Left ventricle myocardium inferior (tissue), 1 donor: ENCODE data around the gene ISG15. TPM values are rescaled to one million over a fixed set of nuclear protein-coding genes. Genes with fewer than 3 reads are reported as not detected.
"Not testable (repeated sequence)": the region's sequence is repeated elsewhere in the genome, so short reads cannot be mapped to it uniquely, and the experiment has no call there.

Source experiments
- DNase-seq: peaks from one replicate; pipeline ENCODE4 v3.0.0-alpha.2; 2020
- H3K27ac ChIP-seq: fragments of 200-600 bp; replicated peaks from 2 replicates; pipeline ENCODE4 v1.8.0; 2021
- H3K27me3 ChIP-seq: fragments of 200-600 bp; 2 replicates; pipeline ENCODE4 v1.8.0; 2021; ENCODE audit warnings: low read depth
- H3K36me3 ChIP-seq: fragments of 200-600 bp; 2 replicates; pipeline ENCODE4 v1.8.0; 2021
- H3K4me1 ChIP-seq: fragments of 200-600 bp; 2 replicates; pipeline ENCODE4 v1.8.0; 2021
- H3K4me3 ChIP-seq: fragments of 200-600 bp; 2 replicates; pipeline ENCODE4 v1.8.0; 2021; ENCODE audit warnings: mild to moderate bottlenecking, moderate library complexity
- H3K9me3 ChIP-seq: fragments of 200-600 bp; replicated peaks from 2 replicates; pipeline ENCODE4 v1.8.0; 2021
- CTCF ChIP-seq: fragments of 200-600 bp; IDR thresholded peaks from 2 replicates; pipeline ENCODE4 v1.8.0; 2021; ENCODE audit warnings: antibody characterized with exemption, mild to moderate bottlenecking, borderline replicate concordance
- intact Hi-C: fragments of 100-400 bp; cut with micrococcal nuclease; formaldehyde crosslinking; loops from one replicate; pipeline ENCODE4 v1.11.0; 2022
- total RNA-seq: library from RNA; stranded (reverse); fragmentation: NEBNext Ultra II Directional; extraction: Animal tissue kit (Norgen Biotek cat#: 25700); gene quantifications from one replicate; pipeline ENCODE4 v1.2.1, GENCODE V29; 2021
- donor health status: DM: no; HTN: yes; CAD: no; lungs with severe emphysema.

Gene ISG15
- total RNA-seq, 1 donor from 2014 or later, result 14.5 TPM

DNA sequence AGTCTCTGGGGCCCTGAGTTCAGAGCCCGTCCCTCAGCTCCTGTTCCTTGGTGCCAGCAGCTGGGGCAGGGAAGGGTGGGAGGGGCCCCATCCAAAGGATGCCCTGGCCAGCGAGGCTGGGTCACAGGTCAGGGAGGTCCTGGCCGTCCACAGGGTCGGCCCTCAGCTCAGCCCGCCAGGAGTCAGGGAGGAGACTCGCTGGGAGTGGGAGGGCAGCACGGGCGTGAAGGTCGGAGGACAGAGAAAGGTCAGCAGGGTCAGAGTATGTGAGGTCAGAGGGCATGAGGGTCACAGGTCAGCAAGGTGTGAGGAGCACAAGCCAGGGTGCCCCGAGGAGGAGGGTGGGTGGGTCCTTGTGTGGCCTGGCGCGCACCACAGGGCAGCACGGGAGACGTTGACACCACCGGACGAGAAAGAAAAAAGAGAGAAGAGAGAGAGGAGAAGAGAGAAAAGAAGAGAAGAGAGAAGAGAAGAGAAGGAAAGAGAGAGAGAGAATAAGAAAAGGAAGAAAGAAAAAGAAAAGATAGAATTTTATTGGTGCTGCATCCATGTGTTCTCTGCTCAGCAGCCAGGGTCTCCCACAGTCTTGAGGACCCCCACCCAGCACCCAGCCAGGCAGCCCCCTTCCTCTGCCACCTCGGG lies 38.5 kb upstream of the ISG15 start:
- TF ChIP-seq CTCF, result no peak
- Histone ChIP-seq H3K9me3 (no peaks in the 10 kb centered on the region), H3K4me1 (peaks cover 21% of the 10 kb centered on the region), H3K4me3 (no peak overlapping the region), H3K27me3 (peaks cover 65% of the 10 kb centered on the region), H3K36me3 (peaks cover 17% of the 10 kb centered on the region), H3K27ac (peak overlapping the region; percentile 76)
- DNase-seq, result no peak
- intact Hi-C loops, result no loop called here

GRCh38 chr1:975365-975764 lies 37.9 kb upstream of the ISG15 start:
- no peak overlapping the region for H3K4me3 ChIP-seq
- no peak for DNase-seq
- TF ChIP-seq CTCF, result no peak
- H3K4me1 ChIP-seq, result peaks cover 26% of the 10 kb centered on the region
- H3K9me3 ChIP-seq, result no peaks in the 10 kb centered on the region
- peaks cover 17% of the 10 kb centered on the region for H3K36me3 ChIP-seq
- peak overlapping the region; percentile 76 for H3K27ac ChIP-seq
- H3K27me3 ChIP-seq, result peaks cover 65% of the 10 kb centered on the region
- intact Hi-C loops, result no loop called here

- no peak for DNase-seq
- H3K4me3 ChIP-seq, result peak overlapping the region; percentile 54
Measured at GRCh38 chr1:975896-976683, 37.2 kb upstream of the ISG15 start.

DNA sequence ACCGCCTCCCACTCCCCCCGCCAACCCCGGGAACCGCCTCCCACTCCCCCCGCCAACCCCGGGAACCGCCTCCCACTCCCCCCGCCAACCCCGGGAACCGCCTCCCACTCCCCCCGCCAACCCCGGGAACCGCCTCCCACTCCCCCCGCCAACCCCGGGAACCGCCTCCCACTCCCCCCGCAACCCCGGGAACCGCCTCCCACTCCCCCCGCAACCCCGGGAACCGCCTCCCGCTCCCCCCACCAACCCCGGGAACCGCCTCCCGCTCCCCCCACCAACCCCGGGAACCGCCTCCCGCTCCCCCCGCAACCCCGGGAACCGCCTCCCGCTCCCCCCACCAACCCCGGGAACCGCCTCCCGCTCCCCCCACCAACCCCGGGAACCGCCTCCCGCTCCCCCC lies 36.5 kb upstream of the ISG15 start:
- H3K4me3 ChIP-seq, H3K27ac ChIP-seq, intact Hi-C loops, H3K9me3 ChIP-seq: not testable (repeated sequence)
- Histone ChIP-seq H3K27me3 (peaks cover 53% of the 10 kb centered on the region), H3K36me3 (peaks cover 17% of the 10 kb centered on the region), H3K4me1 (peaks cover 34% of the 10 kb centered on the region)
- peak; percentile 74 for DNase-seq

More at GRCh38 chr1:975896-976683, 37.2 kb upstream of the ISG15 start:
- intact Hi-C loops, result no loop called here
- TF ChIP-seq CTCF, result peak; percentile 48
- peaks cover 17% of the 10 kb centered on the region for H3K36me3 ChIP-seq
- no peaks in the 10 kb centered on the region for H3K9me3 ChIP-seq
- H3K4me1 ChIP-seq, result peaks cover 27% of the 10 kb centered on the region
- H3K27me3 ChIP-seq, result peaks cover 58% of the 10 kb centered on the region
- H3K27ac ChIP-seq, result peak overlapping the region; percentile 76

- Histone ChIP-seq H3K27ac (peak overlapping the region; percentile 97), H3K9me3 (no peaks in the 10 kb centered on the region), H3K4me1 (peaks cover 43% of the 10 kb centered on the region), H3K36me3 (peaks cover 17% of the 10 kb centered on the region), H3K27me3 (peaks cover 52% of the 10 kb centered on the region), H3K4me3 (peak overlapping the region; percentile 74)
- TF ChIP-seq CTCF, result no peak
- intact Hi-C loops, result no loop called here
- no peak for DNase-seq
Measured at GRCh38 chr1:978069-978834, 35.0 kb upstream of the ISG15 start.
